HEK293 (cell line): ENCODE data around the gene JCAD.

Experiments
- CTCF ChIA-PET: fragments of 350-600 bp; formaldehyde crosslinking; extraction: SDS; loops from one replicate; lab custom pipeline; 2021; ENCODE audit warnings: antibody characterized with exemption; lab: Yijun Ruan, JAX
- POLR2A ChIA-PET: fragments of 300-600 bp; formaldehyde crosslinking; extraction: SDS; loops from one replicate; lab custom pipeline; 2020; ENCODE audit warnings: antibody characterized with exemption, inconsistent platforms; lab: Yijun Ruan, JAX
- H3K27ac ChIP-seq: fragments of 200-500 bp; sonication (Bioruptor generic); 2 replicates; pipeline ENCODE4 v1.5.1; 2014; ENCODE audit warnings: low read depth, low read length, control low read depth, inconsistent platforms; ENCODE audit errors: extremely low read depth
- H3K36me3 ChIP-seq, 2 experiments: fragments of 200-500 bp in 1 of 2; sonication (Bioruptor generic) in 1 of 2; 1 replicate in 1 of 2; 2 replicates in 1 of 2; pipeline ENCODE4 v1.5.1; 2014 to 2017; ENCODE audit warnings: inconsistent platforms in 2 of 2, low read length in 2 of 2; ENCODE audit not compliant: control insufficient read depth in 2 of 2, insufficient read depth in 1 of 2
- H3K4me1 ChIP-seq: fragments of 200-500 bp; sonication (Bioruptor generic); 2 replicates; pipeline ENCODE4 v1.5.1; 2014; ENCODE audit warnings: mild to moderate bottlenecking, low read length, inconsistent platforms; ENCODE audit not compliant: control insufficient read depth, insufficient read depth
- H3K4me3 ChIP-seq: 2 replicates; pipeline ENCODE4 v1.5.1; 2011; ENCODE audit warnings: low read depth, mild to moderate bottlenecking, control low read depth, low read length, moderate library complexity
- H3K9me3 ChIP-seq: fragments of 200-500 bp; sonication (Bioruptor generic); 2 replicates; pipeline ENCODE4 v1.5.1; 2014; ENCODE audit warnings: low read depth, low read length, inconsistent platforms; ENCODE audit not compliant: control insufficient read depth, insufficient read depth
- GFI1B ChIP-seq: fragments of 450-650 bp; formaldehyde crosslinking; IDR thresholded peaks from 2 replicates; pipeline ENCODE4 v1.5.1; 2016; ENCODE audit warnings: missing biosample characterization, missing genetic modification characterization
- KLF1 ChIP-seq: fragments of 450-650 bp; formaldehyde crosslinking; IDR thresholded peaks from 2 replicates; pipeline ENCODE4 v1.5.1; 2016; ENCODE audit warnings: missing biosample characterization, missing genetic modification characterization
- MEIS1 ChIP-seq: sonication (generic); formaldehyde crosslinking; IDR thresholded peaks from 2 replicates; pipeline ENCODE4 v1.8.1; 2022; ENCODE audit warnings: missing genetic modification reagents, mild to moderate bottlenecking, borderline replicate concordance
- MYNN ChIP-seq: fragments of 450-650 bp; formaldehyde crosslinking; IDR thresholded peaks from 2 replicates; pipeline ENCODE4 v1.5.1; 2016; ENCODE audit warnings: missing biosample characterization, missing genetic modification characterization, borderline replicate concordance
- PBX3 ChIP-seq: sonication (generic); formaldehyde crosslinking; IDR thresholded peaks from 2 replicates; pipeline ENCODE4 v1.8.1; 2022; ENCODE audit warnings: mild to moderate bottlenecking, moderate library complexity, missing genetic modification reagents
- PRDM1 ChIP-seq: fragments of 450-650 bp; formaldehyde crosslinking; IDR thresholded peaks from 2 replicates; pipeline ENCODE4; 2016; ENCODE audit warnings: missing biosample characterization, missing genetic modification characterization
- SCRT2 ChIP-seq: fragments of 450-650 bp; formaldehyde crosslinking; IDR thresholded peaks from 2 replicates; pipeline ENCODE4 v1.5.1; 2016; ENCODE audit warnings: missing biosample characterization, missing genetic modification characterization
- ZBTB17 ChIP-seq: fragments of 450-650 bp; formaldehyde crosslinking; IDR thresholded peaks from 2 replicates; pipeline ENCODE4 v1.5.1; 2016; ENCODE audit warnings: missing biosample characterization, missing genetic modification characterization
- ZBTB20 ChIP-seq: fragments of 450-650 bp; formaldehyde crosslinking; IDR thresholded peaks from 2 replicates; pipeline ENCODE4 v1.5.1; 2016; ENCODE audit warnings: missing biosample characterization, missing genetic modification characterization
- ZFP3 ChIP-seq: fragments of 450-650 bp; formaldehyde crosslinking; IDR thresholded peaks from 2 replicates; pipeline ENCODE4 v1.5.1; 2016; ENCODE audit warnings: low read depth, missing biosample characterization, missing genetic modification characterization
- ZNF138 ChIP-seq: fragments of 450-650 bp; formaldehyde crosslinking; IDR thresholded peaks from 2 replicates; pipeline ENCODE4 v1.5.1; 2016; ENCODE audit warnings: missing biosample characterization, missing genetic modification characterization, borderline replicate concordance
- ZNF266 ChIP-seq: fragments of 450-650 bp; formaldehyde crosslinking; IDR thresholded peaks from 2 replicates; pipeline ENCODE4 v1.5.1; 2016; ENCODE audit warnings: missing biosample characterization, missing genetic modification characterization, low read depth
- ZNF292 ChIP-seq: fragments of 450-650 bp; formaldehyde crosslinking; IDR thresholded peaks from 2 replicates; pipeline ENCODE4 v1.5.1; 2016; ENCODE audit warnings: low read depth, missing biosample characterization, missing genetic modification characterization, borderline replicate concordance
- ZNF324 ChIP-seq: fragments of 450-650 bp; formaldehyde crosslinking; IDR thresholded peaks from 2 replicates; pipeline ENCODE4 v1.5.1; 2016; ENCODE audit warnings: missing biosample characterization, missing genetic modification characterization
- ZNF366 ChIP-seq: fragments of 450-650 bp; formaldehyde crosslinking; conservative IDR thresholded peaks from 2 replicates; pipeline ENCODE4 v1.5.1; 2016; ENCODE audit warnings: missing biosample characterization, missing genetic modification characterization
- ZNF423 ChIP-seq: fragments of 450-650 bp; formaldehyde crosslinking; IDR thresholded peaks from 2 replicates; pipeline ENCODE4 v1.5.1; 2016; ENCODE audit warnings: missing biosample characterization, missing genetic modification characterization
- ZNF426 ChIP-seq: fragments of 450-650 bp; formaldehyde crosslinking; IDR thresholded peaks from 2 replicates; pipeline ENCODE4 v1.5.1; 2017; ENCODE audit warnings: missing biosample characterization, missing genetic modification characterization, mild to moderate bottlenecking, inconsistent platforms, moderate library complexity
- ZNF488 ChIP-seq: fragments of 450-650 bp; formaldehyde crosslinking; IDR thresholded peaks from 2 replicates; pipeline ENCODE4 v1.5.1; 2016; ENCODE audit warnings: missing biosample characterization, missing genetic modification characterization
- ZNF518A ChIP-seq: fragments of 450-650 bp; formaldehyde crosslinking; conservative IDR thresholded peaks from 2 replicates; pipeline ENCODE4 v1.5.1; 2016; ENCODE audit warnings: low read depth, missing biosample characterization, missing genetic modification characterization
- ZNF548 ChIP-seq: fragments of 450-650 bp; formaldehyde crosslinking; IDR thresholded peaks from 2 replicates; pipeline ENCODE4 v1.5.1; 2016; ENCODE audit warnings: missing biosample characterization, missing genetic modification characterization
- ZNF585B ChIP-seq: fragments of 450-650 bp; formaldehyde crosslinking; IDR thresholded peaks from 2 replicates; pipeline ENCODE4 v1.5.1; 2016; ENCODE audit warnings: missing biosample characterization, missing genetic modification characterization
- ZNF626 ChIP-seq: fragments of 450-650 bp; sonication (Bioruptor Pico); formaldehyde crosslinking; IDR thresholded peaks from 2 replicates; pipeline ENCODE4 v1.5.1; 2018; ENCODE audit warnings: missing biosample characterization, missing genetic modification characterization, inconsistent platforms
- ZNF776 ChIP-seq: fragments of 450-650 bp; formaldehyde crosslinking; IDR thresholded peaks from 2 replicates; pipeline ENCODE4 v1.5.0; 2017; ENCODE audit warnings: missing biosample characterization, missing genetic modification characterization, borderline replicate concordance
- ZNF791 ChIP-seq: fragments of 450-650 bp; formaldehyde crosslinking; IDR thresholded peaks from 2 replicates; pipeline ENCODE4 v1.5.1; 2016; ENCODE audit warnings: missing biosample characterization, missing genetic modification characterization
- ZNF792 ChIP-seq: fragments of 450-650 bp; formaldehyde crosslinking; IDR thresholded peaks from 2 replicates; pipeline ENCODE4 v1.5.1; 2016; ENCODE audit warnings: missing biosample characterization, missing genetic modification characterization
- TF ChIP-seq, protein P1 (sequence below): fragments of 450-650 bp; formaldehyde crosslinking; IDR thresholded peaks from 2 replicates; pipeline ENCODE4; 2016; ENCODE audit warnings: missing biosample characterization, missing genetic modification characterization

Gene JCAD

DNA sequence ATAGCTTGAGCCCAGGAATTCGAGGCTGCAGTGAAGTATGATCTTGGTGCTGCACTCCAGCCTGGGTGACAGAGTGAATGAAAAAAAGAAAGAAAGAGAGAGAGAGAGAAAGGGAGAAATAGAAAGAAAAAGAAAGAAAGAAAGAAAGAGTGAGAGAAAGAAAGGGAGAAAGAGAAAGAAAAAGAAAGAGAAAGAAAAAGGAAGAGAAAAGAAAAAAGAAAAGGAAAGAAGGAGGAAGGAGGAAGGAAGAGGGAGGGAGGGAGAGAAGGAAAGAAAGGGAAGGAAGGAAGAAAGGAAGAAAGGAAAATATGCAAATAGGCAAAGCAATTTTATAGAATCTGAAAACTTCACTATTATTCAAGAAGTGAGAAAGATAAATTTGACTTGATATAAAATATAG, 24.5 kb upstream of the JCAD start:
- H3K4me3 ChIP-seq: no peak overlapping the region
- POLR2A ChIA-PET: interaction anchor here (0.5 kb wide), 1 partner anchor 21 kb away, joined by 4 read pairs; no protein-coding TSS in a partner anchor

DNA sequence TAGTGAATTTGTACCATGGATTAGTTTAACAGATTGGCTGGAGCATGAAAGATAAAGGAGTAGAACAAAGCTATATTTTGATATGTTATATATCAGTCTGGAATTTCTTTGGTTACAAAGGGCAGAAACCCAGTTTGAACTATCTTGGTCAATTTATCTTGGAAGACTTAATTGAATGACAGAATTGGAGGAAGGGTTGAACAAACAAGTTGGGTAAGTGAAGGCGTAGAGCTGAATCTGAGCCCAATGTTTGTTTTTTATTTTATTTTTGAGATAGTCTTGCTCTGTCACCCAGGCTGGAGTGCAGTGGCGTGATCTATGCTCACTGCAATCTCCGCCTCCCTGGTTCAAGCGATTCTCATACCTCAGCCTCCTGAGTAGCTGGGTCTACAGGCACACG, 21.8 kb upstream of the JCAD start:
- Histone ChIP-seq H3K9me3 (no peaks in the 10 kb centered on the region), H3K4me1 (no peaks in the 10 kb centered on the region), H3K36me3 (no peaks in the 10 kb centered on the region), H3K4me3 (no peak overlapping the region), H3K27ac (no peak overlapping the region)
- ChIA-PET CTCF (interaction anchor here (0.7 kb wide), 1 partner anchor 42 kb away, joined by 3 read pairs; no protein-coding TSS in a partner anchor), POLR2A (no interaction called here)
- TF ChIP-seq ZNF585B (tag by site-specific recombination): no peak
- TF ChIP-seq ZNF292 (tag by site-specific recombination): no peak
- TF ChIP-seq ZNF423: no peak
- no peak for TF ChIP-seq ZNF138 (tag by site-specific recombination)
- TF ChIP-seq KLF1 (tag by site-specific recombination): no peak
- no peak for TF ChIP-seq ZFP3 (tag by site-specific recombination)
- no peak for TF ChIP-seq ZNF776 (tag by site-specific recombination)
- no peak for TF ChIP-seq ZNF324
- no peak for TF ChIP-seq ZNF518A (tag by site-specific recombination)
- TF ChIP-seq ZBTB20 (tag by site-specific recombination): no peak
- no peak for TF ChIP-seq ZNF792 (tag by site-specific recombination)
- no peak for TF ChIP-seq ZBTB17 (tag by site-specific recombination)
- TF ChIP-seq MEIS1: no peak
- no peak for TF ChIP-seq ZNF266 (tag by site-specific recombination)

More for the DNA sequence above, 24.5 kb upstream of the JCAD start:
- Histone ChIP-seq H3K4me1 (no peaks in the 10 kb centered on the region; the same call in 1 of the 2 replicates), H3K9me3 (no peaks in the 10 kb centered on the region), H3K27ac (no peak overlapping the region), H3K36me3 (no peaks in the 10 kb centered on the region)
- CTCF ChIA-PET: interaction anchor here (0.6 to 0.7 kb wide), 2 partner anchors 68 to 86 kb away, joined by 3 to 5 read pairs; no protein-coding TSS in a partner anchor
- TF ChIP-seq SCRT2 (tag by site-specific recombination) (no peak), ZNF366 (peak; percentile 90), PRDM1 (peak; percentile 97)

DNA sequence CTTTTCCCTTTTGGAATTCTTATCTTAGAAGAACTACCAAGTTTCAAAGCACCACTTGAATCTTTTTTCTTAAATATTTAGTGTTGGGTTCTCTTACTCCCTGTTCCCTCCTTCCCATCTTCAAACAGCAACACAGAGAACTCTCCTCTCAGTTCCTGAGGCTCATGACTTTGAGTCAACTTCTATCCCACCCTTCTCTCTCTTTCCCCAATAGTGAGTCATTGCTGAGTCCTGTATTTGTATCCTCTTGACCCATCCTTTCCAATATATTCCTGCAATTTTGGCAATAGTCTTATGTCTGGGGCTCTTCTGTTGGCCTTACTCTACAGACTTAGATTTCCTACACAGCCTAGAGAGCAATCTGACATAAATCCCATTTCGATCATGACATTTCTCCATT, 20.8 kb upstream of the JCAD start:
- H3K4me3 ChIP-seq: no peak overlapping the region
- H3K9me3 ChIP-seq: no peaks in the 10 kb centered on the region
- no peaks in the 10 kb centered on the region for H3K36me3 ChIP-seq
- no peaks in the 10 kb centered on the region for H3K4me1 ChIP-seq
- POLR2A ChIA-PET: no interaction called here
- TF ChIP-seq ZNF426 (tag by site-specific recombination) (no peak), PBX3 (no peak), ZNF548 (tag by site-specific recombination) (no peak), ZNF791 (no peak), ZNF488 (tag by site-specific recombination) (no peak), GFI1B (tag by site-specific recombination) (no peak), MYNN (tag by site-specific recombination) (no peak), ZNF626 (tag by site-specific recombination) (no peak)
- TF ChIP-seq, protein P1, sequence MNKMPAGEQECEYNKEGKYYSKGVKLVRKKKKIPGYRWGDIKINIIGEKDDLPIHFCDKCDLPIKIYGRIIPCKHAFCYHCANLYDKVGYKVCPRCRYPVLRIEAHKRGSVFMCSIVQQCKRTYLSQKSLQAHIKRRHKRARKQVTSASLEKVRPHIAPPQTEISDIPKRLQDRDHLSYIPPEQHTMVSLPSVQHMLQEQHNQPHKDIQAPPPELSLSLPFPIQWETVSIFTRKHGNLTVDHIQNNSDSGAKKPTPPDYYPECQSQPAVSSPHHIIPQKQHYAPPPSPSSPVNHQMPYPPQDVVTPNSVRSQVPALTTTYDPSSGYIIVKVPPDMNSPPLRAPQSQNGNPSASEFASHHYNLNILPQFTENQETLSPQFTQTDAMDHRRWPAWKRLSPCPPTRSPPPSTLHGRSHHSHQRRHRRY: no peak
- no peak overlapping the region for H3K27ac ChIP-seq
- CTCF ChIA-PET: no interaction called here
